ENCODE data around the gene CHST8.

CHST8 gene

GRCh38 chr19:33685541-33685940 is 63.8 kb downstream of the CHST8 start:
- Histone ChIP-seq H3K4me3 (ENCODE audit: low read length, poor library complexity, severe bottlenecking) (no peak overlapping the region), H3K9me2 (replicated peaks; ENCODE audit: low read depth, low read length) (no peaks in the 10 kb centered on the region)

GRCh38 chr19:33686262-33686661 is 64.5 kb downstream of the CHST8 start:
- H2AFZ ChIP-seq (ENCODE audit: low read length): no peak overlapping the region
- H3K4me1 ChIP-seq (ENCODE audit: insufficient read depth, low read length, poor library complexity, severe bottlenecking): no peaks in the 10 kb centered on the region
- no peaks in the 10 kb centered on the region for H3K27me3 ChIP-seq (ENCODE audit: insufficient read depth, low read length, poor library complexity, severe bottlenecking)
- H3K4me2 ChIP-seq (ENCODE audit: low read depth, low read length, poor library complexity, severe bottlenecking): no peak overlapping the region
- H3K36me3 ChIP-seq (ENCODE audit: insufficient read depth, low read length): no peaks in the 10 kb centered on the region
- no peaks in the 10 kb centered on the region; the same call in 1 of the 2 replicates for H3K9me3 ChIP-seq (ENCODE audit: insufficient read depth, low read depth, low read length)
- no peak overlapping the region for H3K4me3 ChIP-seq (ENCODE audit: low read length, poor library complexity, severe bottlenecking)
- TF ChIP-seq EZH2phosphoT487 (IDR thresholded peaks at IDR 0.05; ENCODE audit: borderline replicate concordance) (no peak), CTCF (conservative IDR thresholded peaks at IDR 0.05; ENCODE audit: low read length) (no peak)
- no peaks in the 10 kb centered on the region for H4K20me1 ChIP-seq (ENCODE audit: insufficient read depth, low read length, poor library complexity, severe bottlenecking)
- H3K79me2 ChIP-seq (ENCODE audit: insufficient read depth, low read length): no peaks in the 10 kb centered on the region
- no peaks in the 10 kb centered on the region for H3F3A ChIP-seq (ENCODE audit: low read depth)
- no peak overlapping the region for H3K9ac ChIP-seq (ENCODE audit: low read depth, low read length, poor library complexity, severe bottlenecking)
- H3K9me2 ChIP-seq (replicated peaks; ENCODE audit: low read depth, low read length): no peaks in the 10 kb centered on the region

More at GRCh38 chr19:33685541-33685940, 63.8 kb downstream of the CHST8 start:
- no peak overlapping the region for H3K9ac ChIP-seq (ENCODE audit: low read depth, low read length, poor library complexity, severe bottlenecking)
- H4K20me1 ChIP-seq (ENCODE audit: insufficient read depth, low read length, poor library complexity, severe bottlenecking): no peaks in the 10 kb centered on the region
- no peaks in the 10 kb centered on the region for H3K79me2 ChIP-seq (ENCODE audit: insufficient read depth, low read length)
- H3F3A ChIP-seq (ENCODE audit: low read depth): no peaks in the 10 kb centered on the region
- no peaks in the 10 kb centered on the region for H3K27me3 ChIP-seq (ENCODE audit: insufficient read depth, low read length, poor library complexity, severe bottlenecking)
- no peak overlapping the region for H3K4me2 ChIP-seq (ENCODE audit: low read depth, low read length, poor library complexity, severe bottlenecking)
- TF ChIP-seq CTCF (conservative IDR thresholded peaks at IDR 0.05; ENCODE audit: low read length) (no peak), EZH2phosphoT487 (IDR thresholded peaks at IDR 0.05; ENCODE audit: borderline replicate concordance) (no peak)
- H2AFZ ChIP-seq (ENCODE audit: low read length): no peak overlapping the region
- H3K36me3 ChIP-seq (ENCODE audit: insufficient read depth, low read length): no peaks in the 10 kb centered on the region
- no peaks in the 10 kb centered on the region for H3K4me1 ChIP-seq (ENCODE audit: insufficient read depth, low read length, poor library complexity, severe bottlenecking)
- H3K9me3 ChIP-seq (ENCODE audit: insufficient read depth, low read depth, low read length): no peaks in the 10 kb centered on the region; the same call in 1 of the 2 replicates

- H3K27me3 ChIP-seq (ENCODE audit: insufficient read depth, low read length, poor library complexity, severe bottlenecking): no peaks in the 10 kb centered on the region
- no peaks in the 10 kb centered on the region; the same call in 1 of the 2 replicates for H3K9me3 ChIP-seq (ENCODE audit: insufficient read depth, low read depth, low read length)
- no peak overlapping the region for H3K4me3 ChIP-seq (ENCODE audit: low read length, poor library complexity, severe bottlenecking)
- H4K20me1 ChIP-seq (ENCODE audit: insufficient read depth, low read length, poor library complexity, severe bottlenecking): no peaks in the 10 kb centered on the region
- no peak overlapping the region for H3K4me2 ChIP-seq (ENCODE audit: low read depth, low read length, poor library complexity, severe bottlenecking)
- H2AFZ ChIP-seq (ENCODE audit: low read length): no peak overlapping the region
- TF ChIP-seq EZH2phosphoT487 (IDR thresholded peaks at IDR 0.05; ENCODE audit: borderline replicate concordance) (no peak), CTCF (conservative IDR thresholded peaks at IDR 0.05; ENCODE audit: low read length) (no peak)
- no peaks in the 10 kb centered on the region for H3K36me3 ChIP-seq (ENCODE audit: insufficient read depth, low read length)
- H3K4me1 ChIP-seq (ENCODE audit: insufficient read depth, low read length, poor library complexity, severe bottlenecking): no peaks in the 10 kb centered on the region
- H3K79me2 ChIP-seq (ENCODE audit: insufficient read depth, low read length): no peaks in the 10 kb centered on the region
- no peaks in the 10 kb centered on the region for H3F3A ChIP-seq (ENCODE audit: low read depth)
- H3K9me2 ChIP-seq (replicated peaks; ENCODE audit: low read depth, low read length): no peaks in the 10 kb centered on the region
- no peak overlapping the region for H3K9ac ChIP-seq (ENCODE audit: low read depth, low read length, poor library complexity, severe bottlenecking)
Observed at GRCh38 chr19:33686687-33687480, 65.1 kb downstream of the CHST8 start.

Measured in Loucy (cell line).